ENCODE measurements around the gene SNX10. TPM values are rescaled to one million over a fixed set of nuclear protein-coding genes. Genes with fewer than 3 reads are reported as not detected.

The SNX10 gene
- total and polyA plus RNA-seq, 2 experiments from 2014 or later = 3.3 to 9.3 TPM

- H3K36me3 ChIP-seq = no peaks in the 10 kb centered on the region
- peaks cover 3% of the 10 kb centered on the region for H3K27me3 ChIP-seq
- peak overlapping the region; percentile 50 for H3K4me3 ChIP-seq
- peak in 1 of 2 donors; percentile 44 for DNase-seq (ENCODE audit: low read depth in 1 of 2, low spot score in 1 of 2)
- peaks cover 6% of the 10 kb centered on the region for H3K4me1 ChIP-seq (ENCODE audit: low read depth)
- H3K27ac ChIP-seq = peak overlapping the region; percentile 31
- TF ChIP-seq CTCF (IDR thresholded peaks at IDR 0.05; ENCODE audit: low read depth, low read length) = peak; percentile 2
- H3K9me3 ChIP-seq (ENCODE audit: low read depth) = no peaks in the 10 kb centered on the region
Measured at GRCh38 chr7:26397796-26398426, 106.2 kb downstream of the SNX10 start.

- DNase-seq (ENCODE audit: low read depth in 1 of 2, low spot score in 1 of 2) = peak; percentile 68 to 88
Measured at GRCh38 chr7:26398427-26398755, 106.7 kb downstream of the SNX10 start.

GRCh38 chr7:26398756-26399509, 107.3 kb downstream of the SNX10 start:
- H3K4me1 ChIP-seq (ENCODE audit: low read depth) = peaks cover 6% of the 10 kb centered on the region
- peak overlapping the region; percentile 50 for H3K4me3 ChIP-seq
- H3K27me3 ChIP-seq = no peaks in the 10 kb centered on the region
- H3K9me3 ChIP-seq (ENCODE audit: low read depth) = no peaks in the 10 kb centered on the region
- TF ChIP-seq CTCF (IDR thresholded peaks at IDR 0.05; ENCODE audit: low read depth, low read length) = peak; percentile 23
- peak; percentile 49 to 53 for DNase-seq (ENCODE audit: low read depth in 1 of 2, low spot score in 1 of 2)
- no peaks in the 10 kb centered on the region for H3K36me3 ChIP-seq
- H3K27ac ChIP-seq = peak overlapping the region; percentile 31

More at GRCh38 chr7:26398427-26398755, 106.7 kb downstream of the SNX10 start:
- Histone ChIP-seq H3K36me3 (no peaks in the 10 kb centered on the region), H3K27ac (peak overlapping the region; percentile 31), H3K4me1 (ENCODE audit: low read depth) (peaks cover 6% of the 10 kb centered on the region), H3K9me3 (ENCODE audit: low read depth) (no peaks in the 10 kb centered on the region), H3K4me3 (peak overlapping the region; percentile 50), H3K27me3 (no peaks in the 10 kb centered on the region)
- no peak for TF ChIP-seq CTCF (IDR thresholded peaks at IDR 0.05; ENCODE audit: low read depth, low read length)

- Histone ChIP-seq H3K4me3 (no peak overlapping the region), H3K27ac (no peak overlapping the region)
- TF ChIP-seq CTCF (IDR thresholded peaks at IDR 0.05; ENCODE audit: low read depth, low read length) = no peak
Measured at GRCh38 chr7:26399736-26400135, 108.1 kb downstream of the SNX10 start.

GRCh38 chr7:26403640-26404039, 112.0 kb downstream of the SNX10 start:
- Histone ChIP-seq H3K36me3 (no peaks in the 10 kb centered on the region), H3K27ac (no peak overlapping the region), H3K4me3 (no peak overlapping the region), H3K9me3 (ENCODE audit: low read depth) (no peaks in the 10 kb centered on the region), H3K27me3 (no peaks in the 10 kb centered on the region), H3K4me1 (ENCODE audit: low read depth) (no peaks in the 10 kb centered on the region)
- no peak for DNase-seq (ENCODE audit: low read depth in 1 of 2, low spot score in 1 of 2)
- TF ChIP-seq CTCF (IDR thresholded peaks at IDR 0.05; ENCODE audit: low read depth, low read length) = no peak

More at GRCh38 chr7:26399736-26400135, 108.1 kb downstream of the SNX10 start:
- Histone ChIP-seq H3K36me3 (no peaks in the 10 kb centered on the region), H3K4me1 (ENCODE audit: low read depth) (peaks cover 6% of the 10 kb centered on the region), H3K27me3 (no peaks in the 10 kb centered on the region), H3K9me3 (ENCODE audit: low read depth) (no peaks in the 10 kb centered on the region)
- DNase-seq (ENCODE audit: low read depth in 1 of 2, low spot score in 1 of 2) = no peak
